PC-9 (cell line): ENCODE measurements around the gene SDK1. TPM values are rescaled to one million over a fixed set of nuclear protein-coding genes. Genes with fewer than 3 reads are reported as not detected.

ENCODE experiments used
- BruUV-seq: library from RNA; stranded (reverse); fragments of 400-500 nt; replicated peaks from 2 replicates; lab custom pipeline; 2021; lab: Mats Ljungman, UMichigan
- CTCF ChIA-PET: fragments of 300-600 bp; sonication (Branson Sonifier 250); formaldehyde crosslinking; loops from one replicate; lab custom pipeline; 2022; ENCODE audit warnings: antibody characterized with exemption; lab: Charles Lee
- POLR2A ChIA-PET: fragments of 300-600 bp; sonication (Branson Sonifier 250); formaldehyde crosslinking; loops from one replicate; lab custom pipeline; 2022; ENCODE audit warnings: antibody characterized with exemption; ENCODE audit not compliant: unreplicated experiment; lab: Charles Lee
- DNase-seq, 2 experiments: peaks; one replicate each; pipeline versions ENCODE4 v3.0.0 to v3.0.0-alpha.2; 2015 to 2022; ENCODE audit warnings: mixed read lengths in 1 of 2
- H2AFZ ChIP-seq: fragments of 200-600 bp; sonication (generic); 2 replicates; pipeline ENCODE4 v1.8.1; 2017; ENCODE audit warnings: antibody characterized with exemption
- H3F3A ChIP-seq: fragments of 200-600 bp; sonication (generic); 2 replicates; pipeline ENCODE4 v1.8.1; 2017; ENCODE audit warnings: antibody characterized with exemption, mild to moderate bottlenecking, low read depth; ENCODE audit not compliant: insufficient read depth
- H3K27ac ChIP-seq: fragments of 200-600 bp; sonication (generic); 2 replicates; pipeline ENCODE4 v1.6.1; 2016; ENCODE audit warnings: mixed run types
- H3K27me3 ChIP-seq: fragments of 200-600 bp; sonication (generic); 2 replicates; pipeline ENCODE4 v1.6.1; 2016; ENCODE audit warnings: low read depth, mixed run types; ENCODE audit not compliant: insufficient read depth
- H3K36me3 ChIP-seq: fragments of 200-600 bp; sonication (generic); 2 replicates; pipeline ENCODE4 v1.6.1; 2016; ENCODE audit warnings: low read depth, mixed run types
- H3K4me1 ChIP-seq: fragments of 200-600 bp; sonication (generic); replicated peaks from 2 replicates; pipeline ENCODE4 v1.6.1; 2016; ENCODE audit warnings: mixed run types; ENCODE audit not compliant: insufficient read depth
- H3K4me2 ChIP-seq: fragments of 200-600 bp; sonication (generic); 2 replicates; pipeline ENCODE4 v1.6.1; 2017; ENCODE audit warnings: mixed run types
- H3K4me3 ChIP-seq: fragments of 200-600 bp; sonication (generic); 2 replicates; pipeline ENCODE4 v1.6.1; 2016; ENCODE audit warnings: mixed run types
- H3K79me2 ChIP-seq: fragments of 200-600 bp; sonication (generic); 2 replicates; pipeline ENCODE4 v1.6.1; 2017; ENCODE audit warnings: low read depth, mixed run types
- H3K9me2 ChIP-seq: fragments of 200-600 bp; sonication (generic); 2 replicates; pipeline ENCODE4 v1.8.1; 2017; ENCODE audit warnings: mild to moderate bottlenecking; ENCODE audit not compliant: insufficient read depth
- H3K9me3 ChIP-seq: fragments of 200-600 bp; sonication (generic); 2 replicates; pipeline ENCODE4 v1.8.1; 2016; ENCODE audit warnings: low read depth; ENCODE audit not compliant: insufficient read depth
- H4K20me1 ChIP-seq: fragments of 200-600 bp; sonication (generic); 2 replicates; pipeline ENCODE4 v1.8.1; 2017; ENCODE audit not compliant: insufficient read depth
- CTCF ChIP-seq: fragments of 200-600 bp; sonication (generic); conservative IDR thresholded peaks from 2 replicates; pipeline ENCODE4 v1.6.1; 2017; ENCODE audit warnings: mixed run types, antibody characterized with exemption, mild to moderate bottlenecking, moderate library complexity
- EZH2 ChIP-seq: fragments of 200-600 bp; sonication (generic); IDR thresholded peaks from 2 replicates; pipeline ENCODE4 v1.8.0; 2017; ENCODE audit warnings: antibody characterized with exemption, low read depth
- intact Hi-C: fragments of 100-400 bp; cut with micrococcal nuclease; formaldehyde crosslinking; loops from one replicate; pipeline ENCODE4 v1.10.0; 2022; ENCODE audit not compliant: unreplicated experiment
- total RNA-seq: library from RNA; stranded (reverse); gene quantifications from 2 replicates; pipeline ENCODE4 v1.2.3, GENCODE V29; 2021

SDK1 gene
- total RNA-seq, 1 experiment from 2014 or later: not detected

- intact Hi-C loops: no loop called here
- POLR2A ChIA-PET: no interaction called here
- CTCF ChIA-PET: no interaction called here
- no peak overlapping the region for H3K4me2 ChIP-seq
- BruUV-seq: no TSS peak
- peaks cover 3% of the 10 kb centered on the region; the same call in 1 of the 2 replicates for H3K9me3 ChIP-seq
- no peak overlapping the region for H3K4me3 ChIP-seq
- H3K79me2 ChIP-seq: no peaks in the 10 kb centered on the region
- H3K36me3 ChIP-seq: no peaks in the 10 kb centered on the region
- no peak overlapping the region for H2AFZ ChIP-seq
- H3K27me3 ChIP-seq: peaks cover 38% of the 10 kb centered on the region
- H3K9me2 ChIP-seq: no peaks in the 10 kb centered on the region
- no peak for DNase-seq
- TF ChIP-seq CTCF (no peak), EZH2 (no peak)
- no peaks in the 10 kb centered on the region for H3F3A ChIP-seq
- H3K27ac ChIP-seq: no peak overlapping the region
- no peaks in the 10 kb centered on the region for H3K4me1 ChIP-seq
- H4K20me1 ChIP-seq: no peaks in the 10 kb centered on the region
These were observed 200.6 kb downstream of the SDK1 start for GRCh38 chr7:3501671-3502070.

GRCh38 chr7:3504384-3504783 lies 203.3 kb downstream of the SDK1 start:
- H3K27me3 ChIP-seq: peaks cover 14% of the 10 kb centered on the region
- H3K4me1 ChIP-seq: no peaks in the 10 kb centered on the region
- ChIA-PET POLR2A (no interaction called here), CTCF (no interaction called here)
- H3K79me2 ChIP-seq: no peaks in the 10 kb centered on the region
- H3F3A ChIP-seq: no peaks in the 10 kb centered on the region
- peaks cover 3% of the 10 kb centered on the region; the same call in 1 of the 2 replicates for H3K9me3 ChIP-seq
- intact Hi-C loops: no loop called here
- no TSS peak for BruUV-seq
- H3K36me3 ChIP-seq: no peaks in the 10 kb centered on the region
- H4K20me1 ChIP-seq: no peaks in the 10 kb centered on the region
- no peak overlapping the region for H3K27ac ChIP-seq
- DNase-seq: no peak
- no peak overlapping the region for H3K4me3 ChIP-seq
- H3K9me2 ChIP-seq: no peaks in the 10 kb centered on the region
- TF ChIP-seq CTCF (no peak), EZH2 (no peak)
- no peak overlapping the region for H3K4me2 ChIP-seq
- no peak overlapping the region for H2AFZ ChIP-seq

DNA sequence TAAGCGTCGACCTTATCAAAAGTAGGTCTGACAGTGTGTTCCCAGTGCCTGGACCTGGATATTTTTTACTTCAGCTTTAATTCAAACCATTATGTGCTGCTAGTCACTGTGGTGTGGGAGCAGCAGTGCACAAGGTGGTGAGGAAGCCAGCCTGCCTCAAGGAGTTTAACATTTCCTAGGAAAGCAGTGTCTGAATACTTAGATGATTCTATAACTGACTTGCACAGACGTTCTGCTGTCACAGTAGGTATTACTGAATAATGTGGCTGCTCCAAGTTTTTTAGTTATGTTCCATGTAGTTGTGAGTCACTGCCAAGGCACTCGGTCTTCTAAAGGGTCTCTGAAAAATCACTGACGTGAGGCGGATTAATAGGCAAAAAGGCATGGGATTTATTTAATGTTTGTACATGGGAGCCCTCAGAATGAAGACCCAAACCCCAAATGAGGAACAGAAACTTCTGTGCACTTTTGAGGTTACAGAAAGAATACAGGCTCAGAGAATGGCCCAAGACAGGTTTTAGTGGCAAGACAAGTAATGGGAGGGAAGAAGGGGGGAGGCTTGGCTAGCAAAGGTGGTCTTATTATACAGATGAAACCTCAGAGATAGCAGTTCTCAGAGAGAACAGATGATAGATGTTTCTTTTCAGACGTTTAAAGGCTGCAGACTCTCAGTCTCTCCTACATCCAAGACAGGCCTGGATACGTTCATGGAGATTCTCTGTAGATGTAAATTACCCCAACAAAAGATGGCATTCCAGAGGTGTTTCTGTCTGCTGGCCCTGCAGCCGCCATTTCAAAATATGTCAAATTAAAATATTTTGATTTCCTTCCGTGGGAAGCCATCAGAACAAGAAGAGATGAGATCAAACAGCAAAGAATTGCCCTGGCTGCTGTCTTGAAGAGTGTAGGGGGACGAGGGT lies 209.3 kb downstream of the SDK1 start:
- no peaks in the 10 kb centered on the region for H4K20me1 ChIP-seq
- ChIA-PET CTCF (no interaction called here), POLR2A (no interaction called here)
- H3K4me1 ChIP-seq: no peaks in the 10 kb centered on the region
- H3K9me3 ChIP-seq: peaks cover 3% of the 10 kb centered on the region; the same call in 1 of the 2 replicates
- H3F3A ChIP-seq: no peaks in the 10 kb centered on the region
- no peaks in the 10 kb centered on the region for H3K79me2 ChIP-seq
- H3K36me3 ChIP-seq: no peaks in the 10 kb centered on the region
- no peak overlapping the region for H3K27ac ChIP-seq
- no TSS peak for BruUV-seq
- H3K4me2 ChIP-seq: no peak overlapping the region
- H3K27me3 ChIP-seq: peaks cover 9% of the 10 kb centered on the region; the same call in 1 of the 2 replicates
- no peak overlapping the region for H2AFZ ChIP-seq
- intact Hi-C loops: no loop called here
- DNase-seq: no peak
- TF ChIP-seq CTCF: no peak
- TF ChIP-seq EZH2: no peak
- H3K4me3 ChIP-seq: no peak overlapping the region
- H3K9me2 ChIP-seq: no peaks in the 10 kb centered on the region
